K562 (cell line): ENCODE results near the gene ADD1. TPM values are rescaled to one million over a fixed set of nuclear protein-coding genes. Genes with fewer than 3 reads are reported as not detected.

ENCODE experiments used
- ARNT ChIP-seq, 2 experiments: fragments of 450-650 bp; IDR thresholded peaks; 2 replicates each; pipeline ENCODE4 v1.6.1; 2016; ENCODE audit warnings: mild to moderate bottlenecking in 1 of 2
- ATF1 ChIP-seq, 2 experiments: fragments of 450-650 bp in 1 of 2; IDR thresholded peaks; 2 replicates each; pipeline ENCODE4 v1.6.1; 2016; ENCODE audit warnings: missing compliant biosample characterization in 1 of 2, missing genetic modification characterization in 1 of 2
- CC2D1A ChIP-seq: fragments of 450-650 bp; IDR thresholded peaks from 2 replicates; pipeline ENCODE4 v1.6.1; 2017; ENCODE audit warnings: mild to moderate bottlenecking
- CHD4 ChIP-seq: fragments of 200-600 bp; sonication (generic); IDR thresholded peaks from 3 replicates; pipeline ENCODE4 v1.6.1; 2012; ENCODE audit warnings: low read depth, mild to moderate bottlenecking, mixed read lengths, low read length, inconsistent platforms; ENCODE audit not compliant: insufficient read depth, insufficient replicate concordance, poor library complexity, severe bottlenecking
- EHMT2 ChIP-seq: fragments of 450-650 bp; IDR thresholded peaks from 2 replicates; pipeline ENCODE4 v1.6.1; 2018; ENCODE audit warnings: antibody characterized with exemption
- FUS ChIP-seq: fragments of 200-400 bp; formaldehyde crosslinking; optimal IDR thresholded peaks from 2 replicates; pipeline ENCODE3; 2017; ENCODE audit warnings: low read depth, low read length
- GTF2E2 ChIP-seq: fragments of 200-800 bp; sonication (Bioruptor generic); IDR thresholded peaks from 2 replicates; pipeline ENCODE4 v1.6.1; 2016; ENCODE audit warnings: missing genetic modification characterization, missing compliant biosample characterization
- GTF2F1 ChIP-seq: IDR thresholded peaks from 2 replicates; pipeline ENCODE4 v1.6.1; 2011; ENCODE audit warnings: low read depth, low read length, improper control_type of control experiment
- HDAC6 ChIP-seq: IDR thresholded peaks from 2 replicates; pipeline ENCODE4 v1.6.1; 2012; ENCODE audit warnings: low read depth, mild to moderate bottlenecking, control low read depth, inconsistent platforms, low read length, moderate library complexity
- JUN ChIP-seq, 2 experiments: sonication (generic) in 1 of 2; formaldehyde crosslinking in 1 of 2; IDR thresholded peaks; 2 replicates each; pipeline versions ENCODE4 v1.6.1 to v1.8.0; 2012 to 2022; ENCODE audit warnings: borderline replicate concordance in 2 of 2, mild to moderate bottlenecking in 2 of 2, improper control_type of control experiment in 1 of 2, low read depth in 1 of 2, low read length in 1 of 2, missing genetic modification reagents in 1 of 2
- MAFG ChIP-seq: fragments of 450-650 bp; conservative IDR thresholded peaks from 2 replicates; pipeline ENCODE4 v1.6.1; 2016; ENCODE audit warnings: missing genetic modification characterization, missing compliant biosample characterization
- NFIC ChIP-seq: fragments of 450-650 bp; IDR thresholded peaks from 2 replicates; pipeline ENCODE4 v1.6.1; 2017; ENCODE audit warnings: mild to moderate bottlenecking, inconsistent platforms
- NFIX ChIP-seq: fragments of 250-450 bp; sonication (Bioruptor Pico); IDR thresholded peaks from 2 replicates; pipeline ENCODE4 v1.4.0; 2020; ENCODE audit warnings: low read depth, mild to moderate bottlenecking, moderate library complexity
- PCBP1 ChIP-seq: fragments of 200-400 bp; formaldehyde crosslinking; IDR thresholded peaks from 2 replicates; pipeline ENCODE4 v1.6.1; 2018; ENCODE audit warnings: mild to moderate bottlenecking, low read depth, low read length; ENCODE audit not compliant: poor library complexity, severe bottlenecking
- PML ChIP-seq: IDR thresholded peaks from 2 replicates; pipeline ENCODE4 v1.6.1; 2012; ENCODE audit warnings: low read length, inconsistent platforms
- POLR3G ChIP-seq: IDR thresholded peaks from 2 replicates; pipeline ENCODE4 v1.6.1; 2011; ENCODE audit not compliant: insufficient read length, insufficient replicate concordance; ENCODE audit errors: extremely low read depth
- PPARD ChIP-seq: fragments of 250-450 bp; sonication (Bioruptor Pico); IDR thresholded peaks from 2 replicates; pipeline ENCODE4 v1.8.0; 2022; ENCODE audit warnings: inconsistent platforms, mild to moderate bottlenecking, moderate library complexity
- SMAD2 ChIP-seq: fragments of 150-350 bp; IDR thresholded peaks from 2 replicates; pipeline ENCODE4 v1.6.1; 2014; ENCODE audit warnings: low read depth, mild to moderate bottlenecking, low read length
- SMAD4 ChIP-seq: fragments of 250-450 bp; sonication (Bioruptor Pico); conservative IDR thresholded peaks from 2 replicates; pipeline ENCODE4 v1.8.0; 2021; ENCODE audit warnings: inconsistent platforms, mild to moderate bottlenecking, moderate library complexity
- XRCC5 ChIP-seq: fragments of 200-400 bp; formaldehyde crosslinking; IDR thresholded peaks from 2 replicates; pipeline ENCODE4 v1.6.1; 2017; ENCODE audit warnings: low read depth, mild to moderate bottlenecking, low read length
- ZBTB1 ChIP-seq: sonication (generic); formaldehyde crosslinking; IDR thresholded peaks from 2 replicates; pipeline ENCODE4 v1.8.1; 2023; ENCODE audit warnings: missing genetic modification reagents, low read depth, mild to moderate bottlenecking, borderline replicate concordance
- ZNF24 ChIP-seq: fragments of 450-650 bp; IDR thresholded peaks from 2 replicates; pipeline ENCODE4 v1.6.1; 2016
- ZNF274 ChIP-seq: IDR thresholded peaks from 2 replicates; pipeline ENCODE4 v1.6.1; 2011; ENCODE audit warnings: low read depth, mild to moderate bottlenecking, low read length, moderate library complexity, borderline replicate concordance
- ZNF324 ChIP-seq: fragments of 250-450 bp; sonication (Bioruptor Pico); IDR thresholded peaks from 2 replicates; pipeline ENCODE4 v1.4.0; 2020; ENCODE audit warnings: mild to moderate bottlenecking
- ZNF408 ChIP-seq: fragments of 250-450 bp; sonication (Bioruptor Pico); IDR thresholded peaks from 2 replicates; pipeline ENCODE4 v1.4.0; 2020; ENCODE audit warnings: low read depth, mild to moderate bottlenecking, moderate library complexity
- ZNF583 ChIP-seq: fragments of 250-450 bp; sonication (Bioruptor Pico); IDR thresholded peaks from 2 replicates; pipeline ENCODE4 v1.4.0; 2020
- ZNF780A ChIP-seq: fragments of 250-450 bp; sonication (Bioruptor Pico); IDR thresholded peaks from 2 replicates; pipeline ENCODE4 v1.5.0; 2021; ENCODE audit warnings: mild to moderate bottlenecking
- polyA plus RNA-seq, 8 experiments: library from polyadenylated mRNA; depleted of rRNA in 4 of 8; stranded (reverse) in 5 of 8; unstranded in 3 of 8; fragments of >200 nt; fragmentation: Nextera tagmentation in 2 of 8; fragmentation: Illumina TruSeq in 1 of 8; extraction: Ambion mirVana in 2 of 8; extraction: Trizol in 1 of 8; gene quantifications; 2 replicates each; pipeline versions ENCODE4 v1.2.1 to v1.2.3, GENCODE V29; 2011 to 2014; ENCODE audit warnings: inconsistent platforms in 1 of 8, missing spikeins in 1 of 8
- total RNA-seq, 7 experiments: library from RNA; depleted of rRNA in 6 of 7; stranded (reverse); fragments of >200 nt in 6 of 7; fragmentation: Illumina TruSeq in 2 of 7; extraction: Trizol in 2 of 7; gene quantifications; 2 replicates each; pipeline versions ENCODE4 v1.2.1 to v1.2.3, GENCODE V29; 2011 to 2021; ENCODE audit warnings: low replicate concordance in 1 of 7
- TF ChIP-seq, protein P1 (sequence below): fragments of 450-650 bp; IDR thresholded peaks from 2 replicates; pipeline ENCODE4 v1.6.1; 2016; ENCODE audit warnings: low read depth, mild to moderate bottlenecking, moderate library complexity
- TF ChIP-seq, protein P2 (sequence below): fragments of 250-450 bp; sonication (Bioruptor Pico); IDR thresholded peaks from 2 replicates; pipeline ENCODE4 v1.5.0; 2022; ENCODE audit warnings: mild to moderate bottlenecking

ADD1 gene
- total and polyA plus RNA-seq, 9 of the 15 experiments (the other 6 are each of a cell fraction or from before 2014, with no cell fraction given): 17.5 to 153 (median 74.0) TPM

DNA sequence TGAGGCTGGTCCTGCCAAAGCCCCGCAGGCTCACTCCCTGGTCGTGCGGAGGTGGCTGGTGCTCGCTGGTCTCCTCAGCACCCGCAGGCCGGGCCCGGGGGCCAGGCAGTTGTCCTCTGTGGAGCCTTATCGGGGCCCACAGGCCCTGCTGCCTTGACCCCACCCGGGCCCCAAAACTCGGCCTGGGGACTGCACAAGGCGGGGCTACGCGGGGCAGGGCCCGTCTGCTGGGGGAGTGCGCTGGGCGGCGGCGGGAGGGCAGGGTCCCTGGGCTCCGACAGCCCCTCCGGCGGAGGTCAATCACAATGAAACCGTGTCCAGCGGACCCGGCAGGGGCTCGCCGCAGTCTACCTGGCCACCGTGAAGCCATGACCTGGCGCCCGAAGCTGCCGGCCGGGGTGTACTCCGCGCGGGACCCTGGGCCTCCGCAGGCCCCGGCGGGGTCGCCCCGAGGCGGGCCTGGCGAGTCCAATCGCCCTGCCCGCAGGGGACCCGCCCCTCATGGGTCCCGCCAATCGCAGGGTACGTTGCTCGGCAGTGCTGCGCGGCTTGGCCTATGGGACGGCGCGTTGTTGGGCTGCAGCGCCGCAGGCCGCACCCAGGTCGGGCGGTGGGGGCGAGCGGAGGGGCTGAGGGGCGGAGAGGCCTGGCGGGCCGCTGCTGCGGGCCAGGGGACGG is at the start of gene ADD1 (continued):
- TF ChIP-seq CHD4 (no peak), EHMT2 (no peak), NFIC (no peak), PML (no peak; the same call in 1 of the 2 replicates), MAFG (tag) (no peak), ZNF24 (no peak), ZNF583 (no peak), JUN (IDR thresholded peaks at IDR 0.05; ENCODE audit: borderline replicate concordance, low read depth, low read length) (0 out of 2 replicates have a peak, but pooled peaks have one; percentile 6), JUN (CRISPR knock-in tag; IDR thresholded peaks at IDR 0.05; ENCODE audit: borderline replicate concordance) (no peak), XRCC5 (peak; percentile 27; the same call in 1 of the 2 replicates), ZNF408 (CRISPR knock-in tag) (no peak), PCBP1 (no peak), CC2D1A (no peak), FUS (peak; percentile 29), ZNF780A (CRISPR knock-in tag) (no peak), NFIX (no peak), ZBTB1 (CRISPR knock-in tag) (no peak; the same call in 1 of the 2 replicates), SMAD4 (CRISPR knock-in tag) (peak; percentile 69), ATF1 (CRISPR knock-in tag; IDR thresholded peaks at IDR 0.05) (no peak), ATF1 (tag; IDR thresholded peaks at IDR 0.05) (0 out of 2 replicates have a peak, but pooled peaks have one; percentile 8), ARNT (IDR thresholded peaks at IDR 0.05) (no peak), ZNF274 (no peak), PPARD (no peak), GTF2F1 (no peak), HDAC6 (no peak), GTF2E2 (no peak), POLR3G (no peak), ZNF324 (no peak), SMAD2 (no peak)
- TF ChIP-seq, protein P1, sequence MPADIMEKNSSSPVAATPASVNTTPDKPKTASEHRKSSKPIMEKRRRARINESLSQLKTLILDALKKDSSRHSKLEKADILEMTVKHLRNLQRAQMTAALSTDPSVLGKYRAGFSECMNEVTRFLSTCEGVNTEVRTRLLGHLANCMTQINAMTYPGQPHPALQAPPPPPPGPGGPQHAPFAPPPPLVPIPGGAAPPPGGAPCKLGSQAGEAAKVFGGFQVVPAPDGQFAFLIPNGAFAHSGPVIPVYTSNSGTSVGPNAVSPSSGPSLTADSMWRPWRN: no peak
- TF ChIP-seq, protein P2, sequence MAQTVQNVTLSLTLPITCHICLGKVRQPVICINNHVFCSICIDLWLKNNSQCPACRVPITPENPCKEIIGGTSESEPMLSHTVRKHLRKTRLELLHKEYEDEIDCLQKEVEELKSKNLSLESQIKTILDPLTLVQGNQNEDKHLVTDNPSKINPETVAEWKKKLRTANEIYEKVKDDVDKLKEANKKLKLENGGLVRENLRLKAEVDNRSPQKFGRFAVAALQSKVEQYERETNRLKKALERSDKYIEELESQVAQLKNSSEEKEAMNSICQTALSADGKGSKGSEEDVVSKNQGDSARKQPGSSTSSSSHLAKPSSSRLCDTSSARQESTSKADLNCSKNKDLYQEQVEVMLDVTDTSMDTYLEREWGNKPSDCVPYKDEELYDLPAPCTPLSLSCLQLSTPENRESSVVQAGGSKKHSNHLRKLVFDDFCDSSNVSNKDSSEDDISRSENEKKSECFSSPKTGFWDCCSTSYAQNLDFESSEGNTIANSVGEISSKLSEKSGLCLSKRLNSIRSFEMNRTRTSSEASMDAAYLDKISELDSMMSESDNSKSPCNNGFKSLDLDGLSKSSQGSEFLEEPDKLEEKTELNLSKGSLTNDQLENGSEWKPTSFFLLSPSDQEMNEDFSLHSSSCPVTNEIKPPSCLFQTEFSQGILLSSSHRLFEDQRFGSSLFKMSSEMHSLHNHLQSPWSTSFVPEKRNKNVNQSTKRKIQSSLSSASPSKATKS: no peak
